HG02981 (cell line): ENCODE measurements around the gene DHX30.
"Not testable (repeated sequence)": the region's sequence is repeated elsewhere in the genome, so short reads cannot be mapped to it uniquely, and the experiment has no call there.

ENCODE experiments used
- ATAC-seq: cut with Tn5 transposase; IDR thresholded peaks from one replicate; pipeline ENCODE4 v1.9.1; 2021; ENCODE audit warnings: mild to moderate bottlenecking, moderate library complexity; ENCODE audit not compliant: unreplicated experiment

Gene DHX30, protein sequence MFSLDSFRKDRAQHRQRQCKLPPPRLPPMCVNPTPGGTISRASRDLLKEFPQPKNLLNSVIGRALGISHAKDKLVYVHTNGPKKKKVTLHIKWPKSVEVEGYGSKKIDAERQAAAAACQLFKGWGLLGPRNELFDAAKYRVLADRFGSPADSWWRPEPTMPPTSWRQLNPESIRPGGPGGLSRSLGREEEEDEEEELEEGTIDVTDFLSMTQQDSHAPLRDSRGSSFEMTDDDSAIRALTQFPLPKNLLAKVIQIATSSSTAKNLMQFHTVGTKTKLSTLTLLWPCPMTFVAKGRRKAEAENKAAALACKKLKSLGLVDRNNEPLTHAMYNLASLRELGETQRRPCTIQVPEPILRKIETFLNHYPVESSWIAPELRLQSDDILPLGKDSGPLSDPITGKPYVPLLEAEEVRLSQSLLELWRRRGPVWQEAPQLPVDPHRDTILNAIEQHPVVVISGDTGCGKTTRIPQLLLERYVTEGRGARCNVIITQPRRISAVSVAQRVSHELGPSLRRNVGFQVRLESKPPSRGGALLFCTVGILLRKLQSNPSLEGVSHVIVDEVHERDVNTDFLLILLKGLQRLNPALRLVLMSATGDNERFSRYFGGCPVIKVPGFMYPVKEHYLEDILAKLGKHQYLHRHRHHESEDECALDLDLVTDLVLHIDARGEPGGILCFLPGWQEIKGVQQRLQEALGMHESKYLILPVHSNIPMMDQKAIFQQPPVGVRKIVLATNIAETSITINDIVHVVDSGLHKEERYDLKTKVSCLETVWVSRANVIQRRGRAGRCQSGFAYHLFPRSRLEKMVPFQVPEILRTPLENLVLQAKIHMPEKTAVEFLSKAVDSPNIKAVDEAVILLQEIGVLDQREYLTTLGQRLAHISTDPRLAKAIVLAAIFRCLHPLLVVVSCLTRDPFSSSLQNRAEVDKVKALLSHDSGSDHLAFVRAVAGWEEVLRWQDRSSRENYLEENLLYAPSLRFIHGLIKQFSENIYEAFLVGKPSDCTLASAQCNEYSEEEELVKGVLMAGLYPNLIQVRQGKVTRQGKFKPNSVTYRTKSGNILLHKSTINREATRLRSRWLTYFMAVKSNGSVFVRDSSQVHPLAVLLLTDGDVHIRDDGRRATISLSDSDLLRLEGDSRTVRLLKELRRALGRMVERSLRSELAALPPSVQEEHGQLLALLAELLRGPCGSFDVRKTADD

DNA sequence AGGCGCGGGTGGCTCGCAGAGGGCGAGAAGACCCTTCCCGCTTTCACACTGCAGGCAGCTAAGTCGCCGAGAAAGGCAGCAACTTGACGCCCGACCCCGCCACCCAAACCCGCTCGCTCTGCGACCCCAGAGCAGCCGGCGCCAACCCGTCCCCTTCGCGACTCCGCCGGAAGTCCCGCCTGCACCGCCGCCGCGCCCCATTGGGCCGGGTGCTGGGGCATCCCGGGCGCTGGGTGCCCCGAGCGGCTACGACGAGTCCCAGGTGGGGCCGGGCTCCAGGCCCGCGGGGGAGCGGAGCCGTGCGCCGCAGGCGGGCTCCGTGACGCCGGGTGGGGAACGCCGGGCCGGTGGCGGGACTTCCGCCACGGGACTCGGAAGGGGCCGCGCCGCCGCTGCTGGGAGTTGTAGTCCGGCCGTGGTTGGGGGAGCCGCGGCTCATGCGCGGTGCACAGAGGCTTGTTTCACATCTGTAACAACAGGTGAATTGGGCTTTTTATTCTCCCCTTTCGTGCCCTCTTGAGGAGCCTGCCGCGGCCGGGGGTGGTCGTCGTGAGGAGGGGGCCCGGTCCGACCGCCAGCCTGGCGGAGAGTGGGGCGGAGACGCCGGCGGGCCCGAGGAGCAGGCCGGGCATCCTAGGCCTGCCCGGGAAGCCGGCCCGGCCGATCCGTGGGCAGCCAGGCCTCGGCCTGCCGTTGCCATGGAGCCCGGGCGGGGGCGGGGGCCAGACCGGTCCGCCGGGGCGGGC is at the start of gene DHX30:
DHX30 (plus strand) TSS at position 405 of the 746 bp plus-strand sequence. CDS start 7,546 bp downstream, outside the sequence.
- ATAC-seq, result peak; percentile 75

DNA sequence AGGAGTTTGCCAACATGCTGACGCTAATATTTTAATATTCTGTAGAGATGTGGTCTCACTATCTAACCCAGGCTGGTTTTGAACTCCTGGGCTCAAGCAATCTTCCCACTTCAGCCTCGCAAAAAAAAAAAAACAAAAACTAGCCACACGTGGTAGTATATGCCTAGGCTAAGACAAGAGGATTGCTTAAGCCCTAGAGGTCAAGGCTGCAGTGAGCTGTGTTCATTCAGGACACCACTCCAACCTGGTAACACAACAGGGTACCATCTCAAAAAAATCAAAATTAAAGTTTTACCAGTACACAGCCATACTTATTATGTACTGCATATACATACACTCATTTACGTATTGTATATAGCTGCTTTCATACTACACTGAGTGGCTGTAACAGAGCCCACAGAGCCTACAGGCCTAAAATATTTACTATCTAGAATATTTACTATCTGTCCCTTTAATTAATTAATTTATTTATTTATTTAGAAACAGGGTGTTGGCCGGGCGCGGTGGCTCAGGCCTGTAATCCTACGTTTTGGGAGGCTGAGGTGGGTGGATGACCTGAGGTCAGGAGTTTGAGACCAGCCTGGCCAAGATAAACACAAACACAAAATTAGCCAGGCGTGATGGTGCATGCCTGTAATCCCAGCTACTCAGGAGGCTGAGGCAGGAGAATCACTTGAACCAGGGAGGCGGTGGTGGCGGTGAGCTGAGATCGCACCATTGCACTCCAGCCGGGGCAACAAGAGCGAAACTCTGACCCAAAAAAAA is 44.5 kb upstream of the DHX30 start:
- no peak for ATAC-seq

DNA sequence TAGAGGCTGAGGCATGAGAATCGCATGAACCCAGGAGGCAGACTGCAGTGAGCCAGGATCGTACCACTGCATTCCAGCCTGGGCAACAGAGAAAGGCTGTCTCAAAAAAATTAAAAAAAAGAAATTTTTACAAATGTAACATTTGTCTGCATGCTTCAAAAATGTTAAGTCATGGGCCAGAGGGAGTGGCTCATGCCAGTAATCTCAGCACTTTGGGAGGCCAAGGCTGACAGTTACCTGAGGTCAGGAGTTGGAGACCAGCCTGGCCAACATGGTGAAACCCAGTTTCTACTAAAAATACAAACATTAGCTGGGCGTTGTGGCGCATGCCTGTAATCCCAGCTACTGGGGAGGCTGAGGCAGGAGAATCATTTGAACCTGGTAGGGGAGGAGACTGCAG is 42.7 kb upstream of the DHX30 start:
- not testable (repeated sequence) for ATAC-seq

DNA sequence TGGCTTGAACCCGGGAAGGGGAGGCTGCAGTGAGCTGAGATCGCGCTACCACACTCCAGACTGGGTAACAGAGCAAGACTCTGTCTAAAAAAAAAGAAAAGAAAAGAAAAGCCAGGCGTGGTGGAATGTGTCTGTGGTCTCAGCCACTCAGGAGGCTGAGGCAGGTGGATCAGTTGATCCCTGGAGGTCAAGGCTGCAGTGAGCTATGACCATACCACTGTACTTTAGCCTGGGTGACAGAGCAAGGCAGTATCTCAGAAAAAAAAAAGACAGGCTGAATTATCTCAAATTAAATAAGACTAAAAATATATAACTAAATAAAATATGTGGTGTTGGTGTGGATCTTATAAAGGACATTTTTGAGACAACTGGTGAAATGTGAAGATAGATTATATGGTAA is 41.9 kb upstream of the DHX30 start:
- no peak for ATAC-seq

DNA sequence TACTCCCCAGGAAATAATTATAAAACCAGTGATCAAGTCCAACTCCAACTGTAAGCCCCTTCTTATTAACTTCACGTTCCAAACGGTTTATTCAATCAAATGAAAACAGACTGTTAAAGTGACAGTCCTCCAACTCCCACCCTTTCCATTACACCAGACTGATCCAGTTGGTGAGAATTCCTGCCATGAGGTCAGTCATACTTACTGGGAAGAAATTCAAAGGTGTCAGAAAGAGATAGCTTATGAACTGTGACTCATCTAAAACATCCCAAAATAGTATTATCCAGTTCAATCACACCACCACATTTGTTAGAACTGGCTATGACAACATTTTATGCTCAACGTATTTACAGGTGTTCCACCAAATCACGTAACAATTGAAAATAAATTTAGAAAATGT is 40.7 kb upstream of the DHX30 start:
- no peak for ATAC-seq

DNA sequence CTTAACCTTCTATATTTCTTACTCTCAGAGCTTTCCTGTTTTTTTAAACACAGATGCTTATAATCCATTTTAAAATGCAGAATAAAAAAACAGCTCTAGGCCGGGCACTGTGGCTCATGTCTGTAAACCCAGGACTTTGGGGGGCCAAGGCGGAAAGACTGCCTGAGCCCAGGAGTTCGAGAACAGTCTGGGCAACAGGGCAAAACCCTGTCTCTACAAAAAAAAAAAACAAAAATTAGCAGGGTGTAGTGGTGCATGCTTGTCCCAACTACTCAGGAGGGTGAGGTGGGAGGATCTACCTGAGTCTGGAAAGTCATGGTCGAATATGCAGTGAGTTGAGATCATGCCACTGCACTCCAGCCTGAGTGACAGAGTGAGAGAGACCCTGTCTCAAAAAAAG is 36.8 kb upstream of the DHX30 start:
- no peak for ATAC-seq

DNA sequence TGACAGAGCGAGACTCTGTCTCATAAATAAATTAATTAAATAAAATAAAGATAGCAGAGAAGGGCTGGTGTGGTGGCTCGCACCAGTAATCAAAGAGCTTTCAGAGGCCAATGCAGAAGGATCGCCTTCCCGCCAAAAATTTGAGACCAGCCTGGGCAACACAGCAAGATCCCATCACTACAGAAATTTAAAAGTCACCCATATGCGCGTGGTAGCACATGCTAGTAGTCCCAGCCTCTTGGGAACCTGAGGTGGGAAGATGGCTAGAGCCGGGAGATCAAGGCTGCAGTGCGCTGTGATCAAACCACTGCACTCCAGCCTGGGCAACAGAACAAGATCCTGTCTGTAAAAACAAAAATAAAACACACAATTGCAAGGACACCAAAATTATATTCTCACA is 30.9 kb upstream of the DHX30 start:
- no peak for ATAC-seq

DNA sequence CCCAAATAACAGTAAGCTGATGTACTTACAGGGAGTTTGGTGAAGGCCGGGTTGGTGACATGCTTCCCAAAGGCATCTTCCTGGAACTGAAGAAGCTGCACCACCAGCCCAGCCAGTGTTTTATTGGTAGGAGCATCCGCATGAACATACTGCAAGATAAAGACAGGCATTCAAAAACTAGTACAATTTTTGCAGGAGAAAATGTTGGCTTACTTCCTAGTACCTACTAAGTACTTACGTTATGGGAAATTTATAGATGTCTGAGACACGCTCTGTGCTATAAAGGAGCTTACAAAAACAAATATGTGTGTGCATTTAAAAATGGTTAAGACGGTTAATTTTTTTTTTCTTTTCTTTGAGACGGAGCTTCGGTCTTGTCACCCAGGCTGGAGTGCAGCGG is 30.1 kb upstream of the DHX30 start:
- no peak for ATAC-seq

DNA sequence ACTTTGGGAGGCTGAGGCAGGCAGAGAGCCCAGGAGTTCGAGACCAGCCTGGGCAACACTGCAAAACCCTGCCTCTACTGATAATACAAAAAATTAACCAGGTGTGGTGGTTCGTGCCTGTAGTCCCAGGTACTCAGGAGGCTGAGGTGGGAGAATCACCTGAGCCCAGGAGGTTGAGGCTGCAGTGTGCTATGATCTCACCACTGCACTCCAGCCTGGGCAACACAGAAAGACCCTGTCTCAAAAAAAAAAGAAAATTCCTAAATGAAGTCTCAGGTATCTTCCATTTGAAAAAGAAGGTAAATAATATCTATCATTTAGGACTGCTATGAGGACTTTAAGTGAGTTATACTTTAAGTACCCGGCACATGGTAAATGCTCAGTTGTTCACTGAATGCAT is 24.2 kb upstream of the DHX30 start:
- no peak for ATAC-seq

DNA sequence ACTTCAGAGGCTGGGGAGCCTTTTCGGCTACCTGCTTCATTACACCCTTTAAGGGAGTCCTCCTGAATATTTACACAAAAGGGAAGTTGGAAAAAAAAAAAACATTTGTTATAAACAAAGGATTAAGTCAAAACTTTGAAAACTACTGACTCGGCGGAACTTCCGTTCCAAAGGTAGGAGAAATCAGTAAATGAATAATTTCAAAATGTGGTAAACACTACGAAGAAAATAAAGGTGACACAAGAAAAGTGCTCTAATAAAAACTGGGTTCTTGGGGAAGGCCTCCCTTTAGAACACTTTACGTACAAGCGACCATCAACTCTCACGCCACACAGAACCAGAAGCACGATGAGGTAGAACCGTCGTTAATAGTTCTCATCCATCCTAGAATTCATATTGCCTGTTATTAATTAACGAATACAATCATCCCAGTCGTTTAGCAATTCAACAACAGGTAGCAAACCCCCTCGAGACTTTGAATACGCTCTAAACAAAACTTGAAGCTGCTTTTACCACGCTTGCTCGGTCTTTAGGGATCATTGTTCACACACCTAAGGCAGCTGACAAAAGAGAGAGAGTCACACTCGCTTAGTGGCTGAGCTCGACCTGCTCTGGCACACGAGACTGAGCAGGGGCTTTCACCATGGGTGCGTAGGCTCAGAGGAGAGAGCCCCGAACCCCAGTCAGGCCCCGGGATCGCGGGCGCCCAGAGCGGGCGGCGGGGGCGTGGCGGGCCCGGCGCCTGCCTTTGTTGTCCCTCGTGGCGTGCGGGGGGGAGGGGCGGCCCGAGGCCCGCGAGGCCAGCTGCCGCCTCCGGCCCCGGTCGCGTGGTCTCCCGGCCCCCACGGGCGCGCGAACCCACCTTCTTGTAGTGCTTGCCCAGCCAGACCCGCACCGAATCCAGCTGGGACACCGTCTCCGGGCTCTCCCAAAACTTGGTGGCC is 21.9 kb upstream of the DHX30 start:
- ATAC-seq, result peak; percentile 28

DNA sequence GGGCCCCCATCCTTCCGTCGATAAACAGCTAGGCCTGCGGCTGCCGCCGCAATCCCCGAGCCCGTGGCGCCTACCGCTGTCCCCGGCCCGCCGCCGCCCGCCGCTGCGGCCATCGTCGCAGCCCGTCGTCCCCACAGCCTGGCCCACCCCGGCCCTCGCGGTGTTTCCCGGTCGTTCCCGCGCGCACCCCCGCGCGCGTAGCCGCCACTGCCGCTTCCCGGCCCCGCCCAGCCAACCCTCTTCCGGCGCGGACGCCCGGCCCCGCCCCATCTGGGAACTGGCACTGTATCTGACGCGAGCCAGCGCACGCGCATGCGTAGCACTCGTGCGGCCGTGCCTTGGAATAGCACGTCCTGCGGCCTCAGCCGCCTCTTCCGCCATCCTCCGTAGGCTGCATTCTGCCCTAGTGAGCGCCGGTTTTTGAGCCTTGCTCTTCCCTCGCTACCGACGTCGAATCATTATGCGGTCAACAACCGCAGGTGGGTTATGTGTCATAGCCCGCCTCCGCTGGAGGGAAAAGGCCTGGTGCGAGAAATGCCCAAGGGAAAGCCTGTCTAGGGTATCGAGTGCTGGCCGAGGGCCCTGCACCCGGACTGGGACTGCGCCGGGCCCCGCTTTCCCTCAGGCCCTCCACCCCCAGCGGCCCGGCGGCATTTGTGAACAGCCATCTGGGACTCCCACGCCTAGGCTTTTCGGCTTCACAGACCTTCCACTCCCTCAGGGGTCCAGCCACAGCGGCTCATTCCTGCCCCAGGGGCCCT is 21.1 kb upstream of the DHX30 start, which contains the start of gene SMARCC1:
SMARCC1 (minus strand) TSS at position 209 of the 761 bp plus-strand sequence; CDS start at position 113, 96 bp downstream.
- peak; percentile 79 for ATAC-seq

DNA sequence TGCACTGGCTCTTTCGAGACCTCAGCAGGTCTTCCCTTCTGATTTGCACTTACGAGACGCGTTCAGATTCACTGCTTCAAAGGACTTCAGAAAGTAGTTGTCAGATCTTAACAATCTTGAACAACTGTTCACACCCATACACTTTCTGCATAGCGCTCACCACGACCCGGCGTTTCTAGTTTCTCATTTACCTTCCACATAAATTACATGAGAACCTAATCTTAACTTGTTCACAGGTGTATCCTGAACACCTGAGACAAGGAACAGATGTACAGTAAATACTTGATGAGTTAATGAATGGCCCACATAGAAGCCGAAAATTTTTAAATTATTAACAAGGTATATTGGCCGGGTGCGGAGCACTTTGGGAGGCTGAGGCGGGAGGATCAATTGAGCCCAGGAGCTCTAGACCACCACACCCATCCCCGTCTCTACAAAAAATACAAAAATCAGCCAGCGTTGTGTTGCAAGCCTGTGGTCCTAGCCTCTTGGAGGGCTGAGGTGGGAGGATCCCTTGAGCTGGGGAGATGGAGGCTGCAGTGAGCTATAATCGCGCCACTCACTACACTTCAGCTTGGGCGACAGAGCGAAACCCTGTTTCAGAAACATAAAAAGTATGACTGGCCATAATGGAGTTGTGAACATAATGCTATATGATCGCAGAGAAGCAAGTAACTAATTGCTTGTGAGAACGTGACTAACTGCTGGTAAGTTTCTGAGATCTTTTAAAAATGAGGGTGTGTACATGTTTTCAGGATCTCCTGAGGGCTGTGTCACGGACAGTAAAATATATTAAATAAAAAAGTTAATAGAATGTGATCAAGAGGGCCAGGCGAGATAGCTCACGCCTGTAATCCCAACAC is 20.3 kb upstream of the DHX30 start:
- ATAC-seq, result no peak

DNA sequence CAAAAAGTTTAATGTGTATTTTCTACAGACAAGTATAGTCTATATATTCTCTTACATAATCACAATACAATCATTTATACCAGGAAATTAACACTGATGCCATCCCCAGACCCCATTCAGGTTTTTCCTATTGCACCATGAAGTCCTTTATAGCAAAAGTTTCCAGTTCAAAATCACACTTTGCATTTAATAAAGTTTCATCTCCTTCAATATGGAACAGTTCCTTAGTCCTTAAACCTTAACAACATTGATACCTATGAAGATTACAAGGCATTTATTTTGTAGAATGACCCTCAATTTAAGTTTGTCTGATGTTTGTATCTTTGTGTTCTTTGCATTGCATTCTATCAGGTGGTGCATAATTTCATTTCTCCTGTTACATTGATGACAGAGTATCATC is 19.3 kb upstream of the DHX30 start:
- no peak for ATAC-seq

DNA sequence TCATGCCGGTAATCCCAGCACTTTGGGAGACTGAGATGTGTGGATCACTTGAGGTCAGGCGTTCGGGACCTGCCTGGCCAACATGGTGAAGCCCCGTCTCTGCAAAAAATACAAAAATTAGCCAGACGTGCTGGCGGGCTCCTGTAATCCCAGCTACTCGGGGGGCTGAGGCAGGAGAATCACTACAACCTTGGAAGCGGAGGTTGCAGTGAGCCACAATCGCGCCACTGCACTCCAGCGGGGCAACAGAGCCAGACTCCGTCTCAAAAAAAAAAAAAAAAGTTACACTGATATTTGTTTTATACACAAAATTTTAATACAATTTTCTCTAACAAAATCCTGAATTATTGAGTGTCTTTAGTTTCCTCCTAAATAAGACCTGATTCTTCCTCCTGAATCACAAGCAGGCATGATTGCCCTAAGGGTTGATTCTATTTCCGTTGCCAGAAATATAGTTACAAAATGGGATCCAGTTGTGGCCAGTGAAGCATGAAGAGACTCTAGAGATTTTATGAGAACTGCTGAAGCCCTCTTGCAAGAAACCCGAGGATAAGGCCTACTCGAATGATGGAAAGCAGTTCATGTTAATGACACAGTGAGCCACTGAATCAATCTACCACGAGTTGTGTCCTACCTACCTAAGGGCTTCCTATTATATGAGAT is 11.6 kb upstream of the DHX30 start:
- no peak for ATAC-seq

DNA sequence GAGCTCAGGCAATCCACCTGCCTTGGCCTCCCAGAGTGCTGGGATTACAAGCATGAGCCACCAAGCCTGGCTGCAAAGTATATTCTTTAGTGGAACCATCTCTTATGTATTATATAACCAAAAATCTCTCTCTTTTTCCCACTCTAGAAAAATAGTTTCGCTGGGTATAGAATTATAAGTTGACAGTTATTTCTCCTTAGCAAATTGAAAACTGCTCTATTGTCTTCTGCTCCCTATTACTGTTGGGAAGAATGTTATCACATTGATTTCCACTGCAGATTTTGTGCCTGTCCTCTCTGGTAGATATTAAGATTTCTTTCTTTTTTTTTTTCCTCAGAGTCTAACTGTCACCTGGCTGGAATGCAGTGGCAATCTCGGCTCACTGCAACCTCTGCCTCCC is 10.2 kb upstream of the DHX30 start:
- no peak for ATAC-seq

DNA sequence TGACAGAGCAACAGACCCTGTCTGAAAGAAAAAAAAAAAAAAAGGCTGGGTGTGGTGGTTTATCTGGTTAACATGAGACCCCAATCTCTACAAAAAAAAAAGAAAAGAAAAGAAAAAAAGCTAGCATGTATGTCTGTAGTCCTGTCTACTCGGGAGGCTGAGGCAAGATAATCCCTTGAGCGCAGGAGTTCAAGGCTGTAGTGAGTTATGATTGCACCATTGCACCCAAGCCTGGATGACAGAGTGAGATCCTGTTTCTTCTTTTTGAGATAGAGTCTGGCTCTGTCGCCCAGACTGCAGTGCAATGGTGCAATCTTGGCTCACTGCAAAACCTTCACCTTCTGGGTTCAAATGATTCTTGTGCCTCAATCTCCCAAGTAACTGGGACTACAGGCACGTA is 8.4 kb upstream of the DHX30 start:
- no peak for ATAC-seq
